Upper lobe of right lung (tissue), 1 donor: Measurements from ENCODE around the gene LRP2. TPM values are rescaled to one million over a fixed set of nuclear protein-coding genes. Genes with fewer than 3 reads are reported as not detected.

Experiments used
- ATAC-seq: fragments of 200-7000 bp; cut with Tn5 transposase; one replicate; pipeline ENCODE4 v1.9.1; 2020; ENCODE audit warnings: mild to moderate bottlenecking, moderate library complexity
- DNase-seq: peaks from one replicate; pipeline ENCODE4 v3.0.0-alpha.2; 2020
- H3K27ac ChIP-seq: fragments of 200-600 bp; one replicate; pipeline ENCODE4 v1.8.0; 2022
- H3K27me3 ChIP-seq: fragments of 200-600 bp; one replicate; pipeline ENCODE4 v1.8.0; 2022; ENCODE audit warnings: mild to moderate bottlenecking
- H3K36me3 ChIP-seq: fragments of 200-600 bp; one replicate; pipeline ENCODE4 v1.8.0; 2022
- H3K4me1 ChIP-seq: fragments of 200-600 bp; one replicate; pipeline ENCODE4 v1.8.0; 2022
- H3K4me3 ChIP-seq: fragments of 200-600 bp; one replicate; pipeline ENCODE4 v1.8.0; 2022; ENCODE audit warnings: mild to moderate bottlenecking
- H3K9me3 ChIP-seq: fragments of 200-600 bp; one replicate; pipeline ENCODE4 v1.8.0; 2022
- intact Hi-C: fragments of 100-400 bp; cut with DNase I; formaldehyde crosslinking; loops from one replicate; pipeline ENCODE4 v1.11.0; 2022
- total RNA-seq: library from RNA; stranded (reverse); fragmentation: NEBNext Ultra II Directional; extraction: Animal tissue kit (Norgen Biotek cat#: 25700); gene quantifications from one replicate; pipeline ENCODE4 v1.2.1, GENCODE V29; 2021
- TF ChIP-seq, protein P1 (sequence below): fragments of 200-600 bp; IDR thresholded peaks from one replicate; pipeline ENCODE4 v1.8.0; 2022; ENCODE audit warnings: antibody characterized with exemption
- donor health status: DM: no; HTN: yes; CAD: no; lungs with severe emphysema.

The LRP2 gene
- total RNA-seq, 1 donor from 2014 or later, result 36.6 TPM

DNA sequence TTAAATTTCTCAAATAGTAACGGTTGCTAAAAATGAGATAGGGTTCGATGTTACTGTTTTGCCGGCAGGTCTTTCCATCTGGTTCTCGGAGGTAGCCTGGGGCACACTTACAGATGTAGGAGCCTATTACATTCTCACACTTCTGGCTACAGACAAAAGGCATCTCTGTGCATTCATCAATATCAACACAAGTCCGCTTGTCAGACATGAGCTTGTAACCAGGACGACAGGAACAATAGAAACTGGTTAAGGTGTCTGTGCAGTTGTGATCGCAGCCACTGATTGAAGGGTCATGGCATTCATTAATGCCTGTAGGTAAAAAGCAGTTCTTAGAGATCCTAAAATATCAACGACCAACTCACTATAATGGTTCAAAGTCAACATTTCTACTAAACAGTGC lies 176.6 kb downstream of the LRP2 start:
- intact Hi-C loops, result no loop called here
- H3K4me1 ChIP-seq, result no peaks in the 10 kb centered on the region
- H3K9me3 ChIP-seq, result no peaks in the 10 kb centered on the region
- TF ChIP-seq, protein P1, sequence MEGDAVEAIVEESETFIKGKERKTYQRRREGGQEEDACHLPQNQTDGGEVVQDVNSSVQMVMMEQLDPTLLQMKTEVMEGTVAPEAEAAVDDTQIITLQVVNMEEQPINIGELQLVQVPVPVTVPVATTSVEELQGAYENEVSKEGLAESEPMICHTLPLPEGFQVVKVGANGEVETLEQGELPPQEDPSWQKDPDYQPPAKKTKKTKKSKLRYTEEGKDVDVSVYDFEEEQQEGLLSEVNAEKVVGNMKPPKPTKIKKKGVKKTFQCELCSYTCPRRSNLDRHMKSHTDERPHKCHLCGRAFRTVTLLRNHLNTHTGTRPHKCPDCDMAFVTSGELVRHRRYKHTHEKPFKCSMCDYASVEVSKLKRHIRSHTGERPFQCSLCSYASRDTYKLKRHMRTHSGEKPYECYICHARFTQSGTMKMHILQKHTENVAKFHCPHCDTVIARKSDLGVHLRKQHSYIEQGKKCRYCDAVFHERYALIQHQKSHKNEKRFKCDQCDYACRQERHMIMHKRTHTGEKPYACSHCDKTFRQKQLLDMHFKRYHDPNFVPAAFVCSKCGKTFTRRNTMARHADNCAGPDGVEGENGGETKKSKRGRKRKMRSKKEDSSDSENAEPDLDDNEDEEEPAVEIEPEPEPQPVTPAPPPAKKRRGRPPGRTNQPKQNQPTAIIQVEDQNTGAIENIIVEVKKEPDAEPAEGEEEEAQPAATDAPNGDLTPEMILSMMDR, result no peak
- DNase-seq (no peak), ATAC-seq (no peak)
- H3K27me3 ChIP-seq, result no peaks in the 10 kb centered on the region
- H3K36me3 ChIP-seq, result no peaks in the 10 kb centered on the region
- no peak overlapping the region for H3K4me3 ChIP-seq
- H3K27ac ChIP-seq, result no peak overlapping the region

DNA sequence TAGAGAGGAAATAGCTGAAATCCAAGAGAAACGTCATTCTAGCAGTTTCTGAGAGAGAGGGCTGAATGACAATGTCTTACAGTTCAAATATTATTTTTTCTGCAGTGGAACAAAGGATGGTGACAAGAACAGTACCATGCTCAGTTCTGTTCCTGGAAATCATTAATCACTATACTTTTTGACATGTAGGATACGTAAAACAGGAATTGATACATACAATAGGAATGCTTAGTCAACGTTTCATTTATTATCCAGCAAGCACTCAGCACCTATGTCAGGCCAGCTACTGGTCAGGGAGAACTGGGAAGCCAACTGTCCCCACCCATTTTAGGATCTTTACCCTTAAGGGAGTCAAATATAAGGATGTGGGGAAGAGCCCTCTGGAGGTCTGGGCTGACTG lies 178.3 kb downstream of the LRP2 start:
- DNase-seq, result no peak
- Histone ChIP-seq H3K36me3 (no peaks in the 10 kb centered on the region), H3K27ac (no peak overlapping the region), H3K27me3 (no peaks in the 10 kb centered on the region), H3K4me1 (no peaks in the 10 kb centered on the region), H3K4me3 (no peak overlapping the region), H3K9me3 (no peaks in the 10 kb centered on the region)
- TF ChIP-seq, protein P1, result no peak
- no peak for ATAC-seq
- intact Hi-C loops, result no loop called here

DNA sequence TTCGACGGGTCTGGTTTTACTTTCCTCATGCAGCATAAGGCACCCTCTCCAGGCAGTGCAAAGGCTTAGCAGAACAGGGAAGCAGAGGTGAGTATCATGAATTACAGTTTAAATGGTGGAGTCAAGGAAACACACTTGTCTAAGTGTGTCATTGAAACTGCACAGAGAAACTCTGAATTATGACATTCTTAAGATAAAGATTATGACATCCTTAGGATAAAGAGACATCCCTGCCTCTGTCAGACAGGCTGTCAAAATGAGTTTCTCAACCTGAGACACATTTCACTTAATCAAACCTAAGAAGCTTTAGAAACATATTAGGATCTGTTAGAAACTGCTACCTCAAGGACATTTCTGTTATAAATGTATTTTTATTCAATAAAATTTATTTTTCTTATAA lies 179.8 kb downstream of the LRP2 start:
- no peaks in the 10 kb centered on the region for H3K36me3 ChIP-seq
- TF ChIP-seq, protein P1, result no peak
- H3K4me1 ChIP-seq, result no peaks in the 10 kb centered on the region
- intact Hi-C loops, result no loop called here
- H3K4me3 ChIP-seq, result no peak overlapping the region
- no peaks in the 10 kb centered on the region for H3K9me3 ChIP-seq
- H3K27me3 ChIP-seq, result no peaks in the 10 kb centered on the region
- no peak for ATAC-seq
- no peak for DNase-seq
- H3K27ac ChIP-seq, result no peak overlapping the region

DNA sequence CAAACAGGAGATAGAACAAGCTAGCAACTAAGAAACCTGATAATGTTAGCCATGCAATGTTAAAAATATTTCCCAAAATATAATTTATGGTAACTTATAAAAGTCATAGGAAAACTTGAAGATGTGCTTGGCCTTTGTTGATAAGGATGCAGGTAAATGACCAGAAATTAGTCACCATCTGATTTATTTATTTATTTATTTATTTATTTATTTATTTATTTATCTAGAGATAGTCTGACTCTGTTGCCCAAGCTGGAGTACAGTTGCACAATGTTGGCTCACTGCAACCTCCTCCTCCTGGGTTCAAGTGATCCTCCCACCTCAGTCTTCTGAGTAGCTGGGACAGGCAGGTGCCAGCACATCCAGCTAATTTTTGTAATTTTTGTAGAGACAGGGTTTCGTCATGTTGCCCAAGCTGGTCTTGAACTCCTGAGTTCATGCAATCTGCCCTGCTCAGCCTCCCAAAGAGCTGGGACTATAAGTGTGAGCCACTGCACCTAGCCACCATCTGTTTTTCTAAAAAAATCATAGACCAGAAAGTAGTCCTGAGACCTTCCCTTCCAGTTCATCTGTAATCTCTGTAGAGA lies 183.4 kb downstream of the LRP2 start:
- intact Hi-C loops, result no loop called here
- no peak overlapping the region for H3K4me3 ChIP-seq
- DNase-seq, result no peak
- no peaks in the 10 kb centered on the region for H3K36me3 ChIP-seq
- TF ChIP-seq, protein P1, result no peak
- no peaks in the 10 kb centered on the region for H3K9me3 ChIP-seq
- no peaks in the 10 kb centered on the region for H3K27me3 ChIP-seq
- H3K27ac ChIP-seq, result no peak overlapping the region
- no peak for ATAC-seq
- no peaks in the 10 kb centered on the region for H3K4me1 ChIP-seq

- H3K4me1 ChIP-seq, result no peaks in the 10 kb centered on the region
- no peaks in the 10 kb centered on the region for H3K27me3 ChIP-seq
- H3K27ac ChIP-seq, result no peak overlapping the region
- no peaks in the 10 kb centered on the region for H3K36me3 ChIP-seq
- DNase-seq (no peak), ATAC-seq (no peak)
- H3K9me3 ChIP-seq, result no peaks in the 10 kb centered on the region
- H3K4me3 ChIP-seq, result no peak overlapping the region
- TF ChIP-seq, protein P1, result no peak
- intact Hi-C loops, result no loop called here
Observed at GRCh38 chr2:169178364-169178763, 184.0 kb downstream of the LRP2 start.

GRCh38 chr2:169175112-169175511 lies 187.2 kb downstream of the LRP2 start:
- no peak overlapping the region for H3K4me3 ChIP-seq
- H3K27ac ChIP-seq, result no peak overlapping the region
- no peaks in the 10 kb centered on the region for H3K36me3 ChIP-seq
- no peaks in the 10 kb centered on the region for H3K9me3 ChIP-seq
- intact Hi-C loops, result no loop called here
- no peak for DNase-seq
- TF ChIP-seq, protein P1, result no peak
- no peaks in the 10 kb centered on the region for H3K27me3 ChIP-seq
- no peaks in the 10 kb centered on the region for H3K4me1 ChIP-seq
- no peak for ATAC-seq
